Measurements from ENCODE around the gene CASKIN2. TPM values are rescaled to one million over a fixed set of nuclear protein-coding genes. Genes with fewer than 3 reads are reported as not detected.
A peak's percentile ranks its signal among the peaks of the same experiment; 100 is the strongest.

Gene CASKIN2
- total RNA-seq, 1 donor from 2014 or later: 112 TPM

- no peak for TF ChIP-seq CTCF (IDR thresholded peaks at IDR 0.05)
- Histone ChIP-seq H3K27me3 (no peaks in the 10 kb centered on the region), H3K4me3 (no peak overlapping the region), H3K9me3 (no peaks in the 10 kb centered on the region), H3K4me1 (peaks cover 0 to 21% of the 10 kb centered on the region in 2 donors), H3K27ac (peak overlapping the region in 1 of 2 donors; percentile 89), H3K36me3 (no peaks in the 10 kb centered on the region)
- intact Hi-C loops (cut with DNase I): no loop called here
- DNase-seq (ENCODE audit: low spot score in 2 of 2): no peak
Observed at GRCh38 chr17:75454193-75454592, 61.1 kb downstream of the CASKIN2 start.

GRCh38 chr17:75450270-75450669 is 65.1 kb downstream of the CASKIN2 start:
- H3K4me1 ChIP-seq: peaks cover 0 to 2% of the 10 kb centered on the region in 2 donors
- no peak for TF ChIP-seq CTCF (IDR thresholded peaks at IDR 0.05)
- H3K27ac ChIP-seq: no peak overlapping the region
- H3K4me3 ChIP-seq: no peak overlapping the region
- intact Hi-C loops (cut with DNase I): no loop called here
- H3K27me3 ChIP-seq: no peaks in the 10 kb centered on the region
- no peak for DNase-seq (ENCODE audit: low spot score in 2 of 2)
- no peaks in the 10 kb centered on the region for H3K36me3 ChIP-seq
- no peaks in the 10 kb centered on the region for H3K9me3 ChIP-seq

Other genes with a start within 250 kb of the CASKIN2 start
- 32.4 TPM for gene MIF4GD, start 244.3 kb downstream of the CASKIN2 start, total RNA-seq
- 1.3 TPM for gene SLC25A19, start 226.1 kb downstream of the CASKIN2 start, total RNA-seq
- gene GRB2, start 109.9 kb downstream of the CASKIN2 start, total RNA-seq: 65.7 TPM
- 125 TPM for gene TMEM94, start 58.9 kb downstream of the CASKIN2 start, total RNA-seq
- 92.7 TPM for gene TSEN54, start 991 bp upstream of the CASKIN2 start, total RNA-seq
- 41.8 TPM for gene LLGL2, start 10.2 kb upstream of the CASKIN2 start, total RNA-seq
- gene MYO15B, start 72.3 kb upstream of the CASKIN2 start, total RNA-seq: 285 TPM
- not detected for gene SMIM5, start 117.9 kb upstream of the CASKIN2 start, total RNA-seq
- 7.6 TPM for gene RECQL5, start 151.6 kb upstream of the CASKIN2 start, total RNA-seq
- gene SAP30BP, start 151.8 kb upstream of the CASKIN2 start, total RNA-seq: 70.9 TPM
- gene ITGB4, start 205.9 kb upstream of the CASKIN2 start, total RNA-seq: 152 TPM
- 101 TPM for gene GALK1, start 249.7 kb upstream of the CASKIN2 start, total RNA-seq

Data from ascending aorta (tissue), 2 donors.